ENCODE measurements around the gene FANCF.

Gene FANCF

GRCh38 chr11:22641559-22641958 lies 15.9 kb upstream of the FANCF start:
- H3K4me3 ChIP-seq (replicated peaks in 1 of 2; ENCODE audit: low read depth in 2 of 2, low read length in 2 of 2): no peak overlapping the region
- DNase-seq (ENCODE audit: low read depth in 2 of 2): no peak
- TF ChIP-seq CTCF (IDR thresholded peaks at IDR 0.05; ENCODE audit: low read depth, low read length): no peak

DNA sequence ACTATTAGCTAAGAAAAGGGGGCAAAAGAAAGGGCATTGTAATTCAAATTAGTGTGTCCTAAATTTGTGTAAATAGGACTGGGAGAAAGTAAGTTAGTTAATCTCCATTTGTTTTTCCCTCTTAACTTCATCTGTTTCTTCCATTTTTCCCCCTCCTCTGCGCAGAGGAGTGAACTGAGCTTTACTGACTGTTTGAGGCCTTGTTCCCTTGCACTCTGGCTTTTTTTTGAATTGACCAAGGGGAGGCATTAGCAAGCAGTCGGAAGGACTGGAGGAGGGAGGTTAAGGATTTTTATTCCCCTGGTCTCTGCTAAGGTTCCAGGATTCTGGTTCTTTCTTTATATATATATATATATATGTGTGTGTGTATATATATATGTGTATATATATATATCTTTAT lies 15.2 kb upstream of the FANCF start:
- no peak for TF ChIP-seq CTCF (IDR thresholded peaks at IDR 0.05; ENCODE audit: low read depth, low read length)
- no peak overlapping the region for H3K4me3 ChIP-seq (replicated peaks in 1 of 2; ENCODE audit: low read depth in 2 of 2, low read length in 2 of 2)
- DNase-seq (ENCODE audit: low read depth in 2 of 2): no peak

- no peak for DNase-seq (ENCODE audit: low read depth in 2 of 2)
- no peak for TF ChIP-seq CTCF (IDR thresholded peaks at IDR 0.05; ENCODE audit: low read depth, low read length)
- H3K4me3 ChIP-seq (replicated peaks in 1 of 2; ENCODE audit: low read depth in 2 of 2, low read length in 2 of 2): no peak overlapping the region
These were observed 10.1 kb upstream of the FANCF start for GRCh38 chr11:22635689-22636088.

GRCh38 chr11:22634897-22635629 lies 9.4 kb upstream of the FANCF start:
- DNase-seq (ENCODE audit: low read depth in 2 of 2): peak; percentile 26 to 53
- no peak overlapping the region for H3K4me3 ChIP-seq (replicated peaks in 1 of 2; ENCODE audit: low read depth in 2 of 2, low read length in 2 of 2)
- TF ChIP-seq CTCF (IDR thresholded peaks at IDR 0.05; ENCODE audit: low read depth, low read length): no peak

- no peak overlapping the region for H3K4me3 ChIP-seq (replicated peaks in 1 of 2; ENCODE audit: low read depth in 2 of 2, low read length in 2 of 2)
- no peak for DNase-seq (ENCODE audit: low read depth in 2 of 2)
- no peak for TF ChIP-seq CTCF (IDR thresholded peaks at IDR 0.05; ENCODE audit: low read depth, low read length)
These were observed 7.8 kb upstream of the FANCF start for GRCh38 chr11:22633354-22633902.

DNA sequence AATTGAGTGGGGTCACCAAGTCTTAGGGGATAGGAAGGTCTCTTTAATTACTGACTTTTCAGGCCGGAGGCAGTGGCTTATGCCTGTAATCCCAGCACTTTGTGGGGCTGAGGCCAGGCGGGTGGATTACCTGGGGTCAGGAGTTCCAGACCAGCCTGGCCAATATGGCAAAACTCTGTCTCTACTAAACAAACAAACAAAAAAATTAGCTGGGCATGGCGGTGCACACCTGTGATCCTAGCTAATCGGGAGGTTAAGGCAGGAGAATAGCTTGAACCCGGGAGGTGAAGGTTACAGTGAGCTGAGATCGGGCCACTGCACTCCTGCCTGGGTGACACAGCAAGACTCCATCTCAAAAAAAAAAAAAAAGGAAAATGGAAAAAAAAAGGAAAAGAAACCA lies 1.8 kb upstream of the FANCF start:
- no peak for TF ChIP-seq CTCF (IDR thresholded peaks at IDR 0.05; ENCODE audit: low read depth, low read length)
- H3K4me3 ChIP-seq (replicated peaks in 1 of 2; ENCODE audit: low read depth in 2 of 2, low read length in 2 of 2): no peak overlapping the region
- no peak for DNase-seq (ENCODE audit: low read depth in 2 of 2)

All from cardiac fibroblast (primary cell).